ENCODE measurements around the gene CTAGE9.
"Not testable (repeated sequence)": the region's sequence is repeated elsewhere in the genome, so short reads cannot be mapped to it uniquely, and the experiment has no call there.

CTAGE9 gene

GRCh38 chr6:131729550-131729949, 18.7 kb upstream of the CTAGE9 start:
- no peak for DNase-seq (ENCODE audit: low spot score)

GRCh38 chr6:131728296-131728939, 17.6 kb upstream of the CTAGE9 start:
- no peak for DNase-seq (ENCODE audit: low spot score)

- DNase-seq (ENCODE audit: low spot score): no peak
These were observed 17.1 kb upstream of the CTAGE9 start for GRCh38 chr6:131727868-131728267.

GRCh38 chr6:131727467-131727866, 16.6 kb upstream of the CTAGE9 start:
- no peak for DNase-seq (ENCODE audit: low spot score)

- DNase-seq (ENCODE audit: low spot score): no peak
These were observed 13.3 kb upstream of the CTAGE9 start for GRCh38 chr6:131724114-131724513.

GRCh38 chr6:131721161-131721560, 10.3 kb upstream of the CTAGE9 start:
- no peak for DNase-seq (ENCODE audit: low spot score)

GRCh38 chr6:131717836-131718542, 7.2 kb upstream of the CTAGE9 start:
- no peak for DNase-seq (ENCODE audit: low spot score)

- not testable (repeated sequence) for DNase-seq (ENCODE audit: low spot score)
These were observed 4.8 kb upstream of the CTAGE9 start for GRCh38 chr6:131715567-131715966.

GRCh38 chr6:131703905-131704304, 6.9 kb downstream of the CTAGE9 start:
- not testable (repeated sequence) for DNase-seq (ENCODE audit: low spot score)

GRCh38 chr6:131700851-131701250, 10.0 kb downstream of the CTAGE9 start:
- not testable (repeated sequence) for DNase-seq (ENCODE audit: low spot score)

GRCh38 chr6:131696956-131697355, 13.9 kb downstream of the CTAGE9 start:
- DNase-seq (ENCODE audit: low spot score): no peak

GRCh38 chr6:131694832-131695426, 15.9 kb downstream of the CTAGE9 start:
- peak; percentile 46 for DNase-seq (ENCODE audit: low spot score)

- no peak for DNase-seq (ENCODE audit: low spot score)
These were observed 17.4 kb downstream of the CTAGE9 start for GRCh38 chr6:131693384-131693783.

- no peak for DNase-seq (ENCODE audit: low spot score)
These were observed 18.2 kb downstream of the CTAGE9 start for GRCh38 chr6:131692589-131692988.

GRCh38 chr6:131692031-131692430, 18.8 kb downstream of the CTAGE9 start:
- DNase-seq (ENCODE audit: low spot score): no peak

GRCh38 chr6:131688286-131688685, 22.5 kb downstream of the CTAGE9 start:
- DNase-seq (ENCODE audit: low spot score): peak; percentile 68

- DNase-seq (ENCODE audit: low spot score): peak; percentile 33
These were observed 23.8 kb downstream of the CTAGE9 start for GRCh38 chr6:131687022-131687421.

- peak; percentile 80 for DNase-seq (ENCODE audit: low spot score)
These were observed 25.5 kb downstream of the CTAGE9 start for GRCh38 chr6:131685266-131685780.

GRCh38 chr6:131683479-131683878, 27.3 kb downstream of the CTAGE9 start:
- DNase-seq (ENCODE audit: low spot score): peak; percentile 65

GRCh38 chr6:131682442-131682841, 28.4 kb downstream of the CTAGE9 start:
- DNase-seq (ENCODE audit: low spot score): no peak

- no peak for DNase-seq (ENCODE audit: low spot score)
These were observed 29.2 kb downstream of the CTAGE9 start for GRCh38 chr6:131681585-131681984.

- no peak for DNase-seq (ENCODE audit: low spot score)
These were observed 29.9 kb downstream of the CTAGE9 start for GRCh38 chr6:131680868-131681267.

GRCh38 chr6:131678442-131678841, 32.4 kb downstream of the CTAGE9 start:
- no peak for DNase-seq (ENCODE audit: low spot score)

Data from activated CD4-positive, alpha-beta T cell treated with anti-CD3 and anti-CD28 coated beads, Interleukin-2, Interleukin-4, amounts not matched to agents 100 ng/mL and 50 ng/mL, durations not matched to agents 16 hours and 8 hours (primary cell).